Vagina (tissue), 2 donors: ENCODE measurements around the gene ARFGEF3. TPM values are rescaled to one million over a fixed set of nuclear protein-coding genes. Genes with fewer than 3 reads are reported as not detected.

Source experiments
- DNase-seq, 2 donors: peaks; one replicate each; pipeline ENCODE4 v3.0.0-alpha.2; 2017; ENCODE audit errors: extremely low spot score in 2 of 2
- H3K27ac ChIP-seq: fragments of 200-600 bp; sonication (generic); one replicate; pipeline ENCODE4 v1.5.1; 2019
- H3K27me3 ChIP-seq: fragments of 200-600 bp; sonication (generic); one replicate; pipeline ENCODE4 v1.5.1; 2019
- H3K36me3 ChIP-seq, 2 donors: fragments of 200-600 bp; sonication (generic); one replicate each; pipeline ENCODE4 v1.5.1; 2017 to 2019
- H3K4me1 ChIP-seq: fragments of 200-600 bp; sonication (generic); one replicate; pipeline ENCODE4 v1.5.1; 2019
- H3K4me3 ChIP-seq, 2 donors: fragments of 200-600 bp; sonication (generic); 1 replicate in 1 of 2; 2 replicates in 1 of 2; pipeline ENCODE4 v1.5.1; 2016 to 2019
- H3K9me3 ChIP-seq: fragments of 200-600 bp; sonication (generic); one replicate; pipeline ENCODE4 v1.5.1; 2019
- CTCF ChIP-seq, 3 experiments: fragments of 450-650 bp in 2 of 3; fragments of 200-600 bp in 1 of 3; sonication (generic) in 1 of 3; IDR thresholded peaks; one replicate each; pipeline ENCODE4 v1.5.1; 2017 to 2019; ENCODE audit warnings: antibody characterized with exemption in 3 of 3, mild to moderate bottlenecking in 2 of 3, moderate library complexity in 2 of 3
- POLR2A ChIP-seq, 2 donors: fragments of 450-650 bp; IDR thresholded peaks; one replicate each; pipeline ENCODE4 v1.6.1; 2017; ENCODE audit warnings: antibody characterized with exemption in 2 of 2, mild to moderate bottlenecking in 2 of 2, moderate library complexity in 2 of 2
- POLR2AphosphoS5 ChIP-seq, 2 donors: sonication (generic); formaldehyde crosslinking; IDR thresholded peaks; one replicate each; pipeline ENCODE4 v1.9.0; 2017; ENCODE audit warnings: antibody characterized with exemption in 2 of 2, mild to moderate bottlenecking in 2 of 2, low read depth in 1 of 2; ENCODE audit not compliant: insufficient read depth in 1 of 2
- intact Hi-C: fragments of 100-400 bp; cut with DNase I; formaldehyde crosslinking; loops from one replicate; pipeline ENCODE4 v1.15.1; 2023
- total RNA-seq: library from RNA; depleted of rRNA; stranded (reverse); fragments of >200 nt; gene quantifications from one replicate; pipeline ENCODE4 v1.2.3, GENCODE V29; 2016

ARFGEF3 gene
- total RNA-seq, 1 donor from 2014 or later = 2.2 TPM

- no peaks in the 10 kb centered on the region for H3K27me3 ChIP-seq
- DNase-seq = no peak
- H3K9me3 ChIP-seq = no peaks in the 10 kb centered on the region
- no peaks in the 10 kb centered on the region for H3K36me3 ChIP-seq
- H3K27ac ChIP-seq = no peak overlapping the region
- no peaks in the 10 kb centered on the region for H3K4me1 ChIP-seq
- intact Hi-C loops = no loop called here
- TF ChIP-seq POLR2A (IDR thresholded peaks at IDR 0.05) = no peak
- no peak for TF ChIP-seq CTCF (IDR thresholded peaks at IDR 0.05)
- no peak for TF ChIP-seq POLR2AphosphoS5 (IDR thresholded peaks at IDR 0.05; ENCODE audit: insufficient read depth in 1 of 2, low read depth in 1 of 2)
- H3K4me3 ChIP-seq = no peak overlapping the region
These were observed 65.6 kb downstream of the ARFGEF3 start for GRCh38 chr6:138227316-138227781.

DNA sequence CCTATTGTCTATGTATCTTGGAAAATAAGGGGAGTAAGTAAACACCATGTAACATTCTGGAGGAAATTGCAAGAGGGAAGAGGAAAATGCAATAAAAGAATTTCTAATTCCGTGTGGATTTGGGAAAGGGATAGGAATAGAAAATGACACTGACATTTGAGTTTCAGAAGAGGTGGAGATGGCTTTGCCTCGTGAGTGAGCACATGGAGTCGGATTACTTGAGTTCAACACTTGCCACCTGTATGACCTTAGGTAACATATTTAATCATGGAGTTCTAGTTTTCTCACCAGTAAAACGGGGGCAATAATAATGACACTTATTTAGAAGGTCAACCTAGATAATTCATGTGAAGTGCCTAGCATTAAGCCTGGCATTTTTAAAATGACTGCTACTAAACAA lies 67.3 kb downstream of the ARFGEF3 start:
- intact Hi-C loops = no loop called here
- Histone ChIP-seq H3K27me3 (no peaks in the 10 kb centered on the region), H3K4me1 (no peaks in the 10 kb centered on the region), H3K27ac (no peak overlapping the region), H3K36me3 (no peaks in the 10 kb centered on the region), H3K4me3 (no peak overlapping the region), H3K9me3 (no peaks in the 10 kb centered on the region)
- TF ChIP-seq CTCF (IDR thresholded peaks at IDR 0.05) = no peak
- DNase-seq = no peak

GRCh38 chr6:138229663-138230179 lies 68.0 kb downstream of the ARFGEF3 start:
- no peak overlapping the region for H3K4me3 ChIP-seq
- H3K36me3 ChIP-seq = no peaks in the 10 kb centered on the region
- no peaks in the 10 kb centered on the region for H3K9me3 ChIP-seq
- H3K4me1 ChIP-seq = no peaks in the 10 kb centered on the region
- intact Hi-C loops = no loop called here
- H3K27ac ChIP-seq = no peak overlapping the region
- no peaks in the 10 kb centered on the region for H3K27me3 ChIP-seq
- DNase-seq = no peak
- TF ChIP-seq POLR2A (IDR thresholded peaks at IDR 0.05) (no peak), CTCF (IDR thresholded peaks at IDR 0.05) (no peak), POLR2AphosphoS5 (IDR thresholded peaks at IDR 0.05; ENCODE audit: insufficient read depth in 1 of 2, low read depth in 1 of 2) (no peak)

- intact Hi-C loops = no loop called here
- H3K4me3 ChIP-seq = no peak overlapping the region
- no peaks in the 10 kb centered on the region for H3K27me3 ChIP-seq
- H3K4me1 ChIP-seq = no peaks in the 10 kb centered on the region
- no peaks in the 10 kb centered on the region for H3K9me3 ChIP-seq
- no peak for DNase-seq
- H3K27ac ChIP-seq = no peak overlapping the region
- no peaks in the 10 kb centered on the region for H3K36me3 ChIP-seq
- TF ChIP-seq CTCF (IDR thresholded peaks at IDR 0.05) = no peak
- no peak for TF ChIP-seq POLR2AphosphoS5 (IDR thresholded peaks at IDR 0.05; ENCODE audit: insufficient read depth in 1 of 2, low read depth in 1 of 2)
- no peak for TF ChIP-seq POLR2A (IDR thresholded peaks at IDR 0.05)
These were observed 68.5 kb downstream of the ARFGEF3 start for GRCh38 chr6:138230221-138230620.

- Histone ChIP-seq H3K27ac (no peak overlapping the region), H3K4me3 (no peak overlapping the region), H3K4me1 (no peaks in the 10 kb centered on the region), H3K27me3 (no peaks in the 10 kb centered on the region), H3K9me3 (no peaks in the 10 kb centered on the region), H3K36me3 (no peaks in the 10 kb centered on the region)
- TF ChIP-seq POLR2AphosphoS5 (IDR thresholded peaks at IDR 0.05; ENCODE audit: insufficient read depth in 1 of 2, low read depth in 1 of 2) (no peak), POLR2A (IDR thresholded peaks at IDR 0.05) (no peak), CTCF (IDR thresholded peaks at IDR 0.05) (no peak)
- no peak for DNase-seq
- intact Hi-C loops = no loop called here
These were observed 69.1 kb downstream of the ARFGEF3 start for GRCh38 chr6:138230759-138231380.
